NCI-H446 treated with DMSO at 0.1 percent for 48 hours (cell line): ENCODE results near the gene GFER.
"Not testable (repeated sequence)": the region's sequence is repeated elsewhere in the genome, so short reads cannot be mapped to it uniquely, and the experiment has no call there.

Experiments used
- DNase-seq: peaks from one replicate; lab custom pipeline; 2025; lab: John Stamatoyannopoulos, UW

GFER gene

GRCh38 chr16:2027024-2028010 is 43.3 kb downstream of the GFER start:
- DNase-seq = no peak

- DNase-seq = no peak
Observed at GRCh38 chr16:2028146-2028545, 44.2 kb downstream of the GFER start.

- no peak for DNase-seq
Observed at GRCh38 chr16:2028620-2029220, 44.7 kb downstream of the GFER start.

GRCh38 chr16:2029350-2029749 is 45.4 kb downstream of the GFER start:
- DNase-seq = no peak

- no peak for DNase-seq
Observed at GRCh38 chr16:2030036-2030435, 46.0 kb downstream of the GFER start.

- no peak for DNase-seq
Observed at GRCh38 chr16:2031081-2031577, 47.1 kb downstream of the GFER start.

- DNase-seq = no peak
Observed at GRCh38 chr16:2032285-2033056, 48.5 kb downstream of the GFER start.

- DNase-seq = no peak
Observed at GRCh38 chr16:2033057-2033908, 49.3 kb downstream of the GFER start.

- not testable (repeated sequence) for DNase-seq
Observed at GRCh38 chr16:2033909-2034695, 50.1 kb downstream of the GFER start.

- no peak for DNase-seq
Observed at GRCh38 chr16:2034696-2035430, 50.9 kb downstream of the GFER start.

- no peak for DNase-seq
Observed at GRCh38 chr16:2035431-2036199, 51.6 kb downstream of the GFER start.

- DNase-seq = no peak
Observed at GRCh38 chr16:2036200-2036966, 52.4 kb downstream of the GFER start.

GRCh38 chr16:2037115-2037514 is 53.1 kb downstream of the GFER start:
- DNase-seq = no peak
